ENCODE measurements around the gene CDK6. TPM values are rescaled to one million over a fixed set of nuclear protein-coding genes. Genes with fewer than 3 reads are reported as not detected.

Gene CDK6
- total and polyA plus RNA-seq, 2 experiments from 2014 or later = 7.4 to 23.7 TPM

GRCh38 chr7:92751902-92752901 is 84.2 kb downstream of the CDK6 start:
- no peak overlapping the region for H3K4me3 Mint-ChIP-seq

More at GRCh38 chr7:92751902-92752901, 84.2 kb downstream of the CDK6 start:
- no peaks in the 10 kb centered on the region for H3K79me2 ChIP-seq (replicated peaks; ENCODE audit: insufficient read depth)
- ATAC-seq = no peak
- H3K4me3 ChIP-seq = no peak overlapping the region
- no peak overlapping the region for H3K4me2 ChIP-seq
- H3K9me2 ChIP-seq (ENCODE audit: insufficient read depth) = no peaks in the 10 kb centered on the region
- TF ChIP-seq EZH2phosphoT487 (IDR thresholded peaks at IDR 0.05; ENCODE audit: unreplicated experiment) = no peak
- no peak for TF ChIP-seq CREB1 (CRISPR knock-in tag; IDR thresholded peaks at IDR 0.05; ENCODE audit: low read depth)
- no peak for TF ChIP-seq POLR2AphosphoS5 (IDR thresholded peaks at IDR 0.05; ENCODE audit: low read depth)
- TF ChIP-seq STAT1 (IDR thresholded peaks at IDR 0.05; ENCODE audit: unreplicated experiment) = no peak
- TF ChIP-seq ZNF331 (CRISPR knock-in tag; IDR thresholded peaks at IDR 0.05; ENCODE audit: low read depth) = no peak
- TF ChIP-seq CTCF (conservative IDR thresholded peaks at IDR 0.05; ENCODE audit: low read depth in 2 of 2) = no peak
- TF ChIP-seq EZH2 (IDR thresholded peaks at IDR 0.05; ENCODE audit: low read depth, unreplicated experiment) = no peak
- no peak for TF ChIP-seq ETS1 (IDR thresholded peaks at IDR 0.05)
- no peak for TF ChIP-seq ZNF462 (CRISPR knock-in tag; IDR thresholded peaks at IDR 0.05)
- TF ChIP-seq REST (IDR thresholded peaks at IDR 0.05; ENCODE audit: unreplicated experiment) = no peak
- TF ChIP-seq JUNB (IDR thresholded peaks at IDR 0.05; ENCODE audit: unreplicated experiment) = no peak
- TF ChIP-seq NANOG (IDR thresholded peaks at IDR 0.05; ENCODE audit: borderline replicate concordance) = no peak
- TF ChIP-seq ZNF114 (CRISPR knock-in tag; IDR thresholded peaks at IDR 0.05) = no peak
- no peaks in the 10 kb centered on the region for H3K27me3 ChIP-seq (ENCODE audit: insufficient read depth)
- H3K27me3 Mint-ChIP-seq (ENCODE audit: insufficient read depth, low read depth, poor library complexity) = peaks cover 3% of the 10 kb centered on the region
- peaks cover 62% of the 10 kb centered on the region for H3K4me1 ChIP-seq (ENCODE audit: insufficient read depth)
- no peaks in the 10 kb centered on the region for H3F3A ChIP-seq (replicated peaks; ENCODE audit: low read depth)
- H3K4me1 Mint-ChIP-seq = peaks cover 56% of the 10 kb centered on the region
- H4K20me1 ChIP-seq (replicated peaks; ENCODE audit: insufficient read depth) = no peaks in the 10 kb centered on the region
- no peak overlapping the region for H2AFZ ChIP-seq
- no peaks in the 10 kb centered on the region for H3K36me3 ChIP-seq (ENCODE audit: insufficient read depth)
- no peaks in the 10 kb centered on the region for H3K9me3 Mint-ChIP-seq
- H3K27ac ChIP-seq (ENCODE audit: low read depth) = no peak overlapping the region
- no peak overlapping the region for H3K27ac Mint-ChIP-seq
- H3K36me3 Mint-ChIP-seq (ENCODE audit: low read depth) = peaks cover 2% of the 10 kb centered on the region; the same call in 2 of the 3 replicates
- DNase-seq (ENCODE audit: low spot score) = no peak
